K562 (cell line): ENCODE data around the gene DRAXIN. TPM values are rescaled to one million over a fixed set of nuclear protein-coding genes. Genes with fewer than 3 reads are reported as not detected.

ENCODE experiments used
- ATAC-seq: fragments of 200-7000 bp; cut with Tn5 transposase; 3 replicates; pipeline ENCODE4 v1.9.1; 2020; ENCODE audit warnings: moderate library complexity
- BruUV-seq: library from RNA; stranded (reverse); fragments of 400-500 nt; replicated peaks from 2 replicates; lab custom pipeline; 2021; lab: Mats Ljungman, UMichigan
- CTCF ChIA-PET: fragments of 300-600 bp; formaldehyde crosslinking; extraction: SDS; loops from one replicate; lab custom pipeline; 2021; ENCODE audit warnings: low intra/inter-chr PET ratio; lab: Yijun Ruan, JAX
- POLR2A ChIA-PET: fragments of 300-600, 350-650 bp; sonication (Branson Sonifier 250); formaldehyde crosslinking; extraction: SDS; loops from one replicate; lab custom pipeline; 2021; ENCODE audit warnings: antibody characterized with exemption, inconsistent platforms; lab: Yijun Ruan, JAX
- DNase-seq, 4 experiments: peaks; one replicate each; pipeline versions ENCODE4 v3.0.0 to v3.0.0-alpha.2; 2011 to 2018; ENCODE audit warnings: low spot score in 3 of 4, mixed read lengths in 3 of 4; ENCODE audit errors: extremely low read depth in 1 of 4
- FAIRE-seq: peaks from 2 replicates; lab custom pipeline; 2011; peaks lifted over from hg19 to GRCh38; lab: Jason Lieb, UNC
- H2AFZ ChIP-seq: 2 replicates; pipeline ENCODE4 v1.6.0; 2011; ENCODE audit warnings: low read depth, low read length, control low read depth, inconsistent platforms
- H3K27ac ChIP-seq: fragments of 200-600 bp; 3 replicates; pipeline ENCODE4 v1.8.0; 2011; ENCODE audit warnings: low read depth, mild to moderate bottlenecking, control low read depth, inconsistent platforms, low read length, moderate library complexity, mixed read lengths; ENCODE audit errors: extremely low read depth
- H3K27me3 ChIP-seq, 2 experiments: fragments of 300-600 bp in 1 of 2; 2 replicates in 1 of 2; 3 replicates in 1 of 2; pipeline versions ENCODE4 v1.6.0 to v1.8.0; 2011; ENCODE audit warnings: inconsistent platforms in 2 of 2, low read length in 2 of 2, mild to moderate bottlenecking in 1 of 2, mixed read lengths in 1 of 2, moderate library complexity in 1 of 2; ENCODE audit not compliant: control insufficient read depth in 2 of 2, insufficient read depth in 2 of 2
- H3K36me3 ChIP-seq: fragments of 300-600 bp; 3 replicates; pipeline ENCODE4 v1.8.0; 2011; ENCODE audit warnings: mild to moderate bottlenecking, low read length, inconsistent platforms; ENCODE audit not compliant: control insufficient read depth, insufficient read depth
- H3K4me1 ChIP-seq, 2 experiments: fragments of 200-600 bp in 1 of 2; replicated peaks in 1 of 2; 2 replicates in 1 of 2; 3 replicates in 1 of 2; pipeline versions ENCODE4 v1.5.1 to v1.8.0; 2011; ENCODE audit warnings: inconsistent platforms in 2 of 2, low read length in 2 of 2, mild to moderate bottlenecking in 1 of 2, mixed read lengths in 1 of 2, moderate library complexity in 1 of 2; ENCODE audit not compliant: control insufficient read depth in 2 of 2, insufficient read depth in 2 of 2
- H3K4me2 ChIP-seq: 2 replicates; pipeline ENCODE4 v1.6.1; 2011; ENCODE audit warnings: low read length, control low read depth, inconsistent platforms, mixed read lengths; ENCODE audit not compliant: insufficient read depth
- H3K4me3 ChIP-seq: fragments of 200-600 bp; sonication (generic), shearing (Covaris generic); 2 replicates; pipeline ENCODE4 v1.5.1; 2016; ENCODE audit warnings: control low read depth, inconsistent platforms
- H3K79me2 ChIP-seq: fragments of 200-600 bp; 3 replicates; pipeline ENCODE4 v1.8.0; 2011; ENCODE audit warnings: low read length, inconsistent platforms; ENCODE audit not compliant: control insufficient read depth, insufficient read depth
- H3K9ac ChIP-seq, 2 experiments: 2 replicates each; pipeline versions ENCODE4 v1.6.0 to v1.6.1; 2011; ENCODE audit warnings: low read depth in 2 of 2, low read length in 2 of 2, control low read depth in 1 of 2, inconsistent platforms in 1 of 2, mild to moderate bottlenecking in 1 of 2, mixed read lengths in 1 of 2; ENCODE audit not compliant: insufficient read depth in 1 of 2
- H3K9me1 ChIP-seq: one replicate; pipeline ENCODE4 v1.6.0; 2011; ENCODE audit warnings: inconsistent platforms, mild to moderate bottlenecking, low read length, moderate library complexity; ENCODE audit not compliant: control insufficient read depth, insufficient read depth
- H3K9me3 ChIP-seq: replicated peaks from 2 replicates; pipeline ENCODE4 v1.5.1; 2011; ENCODE audit warnings: low read depth, low read length, inconsistent platforms; ENCODE audit not compliant: control insufficient read depth, insufficient read depth
- H4K20me1 ChIP-seq: replicated peaks from 2 replicates; pipeline ENCODE4 v1.6.1; 2011; ENCODE audit warnings: low read length, inconsistent platforms, mixed read lengths; ENCODE audit not compliant: control insufficient read depth, insufficient read depth
- ADNP ChIP-seq: fragments of 200-800 bp; sonication (Bioruptor generic); IDR thresholded peaks from 2 replicates; pipeline ENCODE4 v1.6.1; 2016; ENCODE audit warnings: missing genetic modification characterization, missing compliant biosample characterization
- IRF2 ChIP-seq: sonication (generic); formaldehyde crosslinking; IDR thresholded peaks from 2 replicates; pipeline ENCODE4 v1.8.1; 2022; ENCODE audit warnings: mild to moderate bottlenecking, missing genetic modification reagents
- MLX ChIP-seq, 2 experiments: fragments of 450-650 bp in 1 of 2; sonication (generic) in 1 of 2; formaldehyde crosslinking; conservative IDR thresholded peaks; 2 replicates each; pipeline versions ENCODE4 v1.4.0 to v1.8.1; 2020 to 2022; ENCODE audit warnings: mild to moderate bottlenecking in 1 of 2, missing genetic modification reagents in 1 of 2
- MTA2 ChIP-seq: fragments of 450-650 bp; IDR thresholded peaks from 2 replicates; pipeline ENCODE4 v1.6.1; 2016; ENCODE audit warnings: low read depth
- MYC ChIP-seq, 2 experiments: fragments of 250-450 bp in 1 of 2; sonication (Bioruptor Pico) in 1 of 2; IDR thresholded peaks; 2 replicates each; pipeline versions ENCODE4 v1.5.1 to v1.6.1; 2012 to 2021; ENCODE audit warnings: low read depth in 2 of 2, borderline replicate concordance in 1 of 2, improper control_type of control experiment in 1 of 2, low read length in 1 of 2, mild to moderate bottlenecking in 1 of 2, moderate library complexity in 1 of 2
- ZNF589 ChIP-seq: fragments of 200-800 bp; sonication (Bioruptor generic); IDR thresholded peaks from 2 replicates; pipeline ENCODE4 v1.6.1; 2016; ENCODE audit warnings: low read depth, missing genetic modification characterization, missing compliant biosample characterization
- WGBS: fragments of 100-300 bp; shearing (Covaris generic); methylation state at CpG from one replicate; pipeline ENCODE4 v1.1.6; 2016; ENCODE audit warnings: low coverage, mixed read lengths; ENCODE audit not compliant: insufficient coverage; ENCODE audit errors: missing lambda C conversion rate; 5-methylcytosine and 5-hydroxymethylcytosine counted together
- in situ Hi-C: fragments of 300-500 bp; cut with MboI; formaldehyde crosslinking; loops from 4 replicates; pipeline ENCODE4 v1.15.0; 2018; ENCODE audit warnings: inconsistent platforms, mixed read lengths
- intact Hi-C: fragments of 100-400 bp; cut with micrococcal nuclease; formaldehyde crosslinking; loops from 2 replicates; pipeline ENCODE4 v1.14.2; 2022
- polyA plus RNA-seq, 8 experiments: library from polyadenylated mRNA; depleted of rRNA in 4 of 8; stranded (reverse) in 5 of 8; unstranded in 3 of 8; fragments of >200 nt; fragmentation: Nextera tagmentation in 2 of 8; fragmentation: Illumina TruSeq in 1 of 8; extraction: Ambion mirVana in 2 of 8; extraction: Trizol in 1 of 8; gene quantifications; 2 replicates each; pipeline versions ENCODE4 v1.2.1 to v1.2.3, GENCODE V29; 2011 to 2014; ENCODE audit warnings: inconsistent platforms in 1 of 8, missing spikeins in 1 of 8
- total RNA-seq, 7 experiments: library from RNA; depleted of rRNA in 6 of 7; stranded (reverse); fragments of >200 nt in 6 of 7; fragmentation: Illumina TruSeq in 2 of 7; extraction: Trizol in 2 of 7; gene quantifications; 2 replicates each; pipeline versions ENCODE4 v1.2.1 to v1.2.3, GENCODE V29; 2011 to 2021; ENCODE audit warnings: low replicate concordance in 1 of 7
- TF ChIP-seq, protein P1 (sequence below): fragments of 450-650 bp; IDR thresholded peaks from 2 replicates; pipeline ENCODE4 v1.6.1; 2016; ENCODE audit warnings: mild to moderate bottlenecking, moderate library complexity

The DRAXIN gene
- total and polyA plus RNA-seq, 9 of the 15 experiments (the other 6 are each of a cell fraction or from before 2014, with no cell fraction given): 0.01 to 0.04 (median 0.01) TPM; not detected in 6

GRCh38 chr1:11652203-11652780 is 39.2 kb upstream of the DRAXIN start:
- Histone ChIP-seq H3K27ac (no peak overlapping the region), H3K9me3 (no peaks in the 10 kb centered on the region; the same call in 1 of the 2 replicates), H3K4me3 (no peak overlapping the region), H3K27me3 (no peaks in the 10 kb centered on the region), H3K36me3 (peaks cover 10% of the 10 kb centered on the region; the same call in 2 of the 3 replicates), H3K79me2 (no peaks in the 10 kb centered on the region), H4K20me1 (no peaks in the 10 kb centered on the region), H3K9me1 (no peaks in the 10 kb centered on the region), H2AFZ (no peak overlapping the region), H3K4me1 (peaks cover 19 to 62% of the 10 kb centered on the region in 2 experiments; a peak in 4 of 5 replicates), H3K9ac (peak overlapping the region in 1 of 2 experiments; percentile 4; a peak in 1 of 4 replicates), H3K4me2 (no peak overlapping the region)
- BruUV-seq: no TSS peak
- intact Hi-C loops (no loop called here), in situ Hi-C loops (no loop called here)
- DNase-seq (no peak), ATAC-seq (no peak), FAIRE-seq (no peak)
- 65% methylated on average over 11 of the region's 11 CpGs for WGBS
- ChIA-PET POLR2A (interaction anchor here (1.2 to 3.0 kb wide), 4 partner anchors 12 to 257 kb away, joined by 3 to 12 read pairs (median 6); partner anchors contain the start of gene FBXO6), CTCF (interaction anchor here (1.7 to 3.7 kb wide), 2 partner anchors 68 to 97 kb away, joined by 5 to 22 read pairs; no protein-coding TSS in a partner anchor)
- TF ChIP-seq MYC (IDR thresholded peaks at IDR 0.05; ENCODE audit: low read depth, low read length): no peak
- TF ChIP-seq MYC (CRISPR knock-in tag; IDR thresholded peaks at IDR 0.05; ENCODE audit: borderline replicate concordance, low read depth): no peak
- TF ChIP-seq MLX (CRISPR knock-in tag; conservative IDR thresholded peaks at IDR 0.05): no peak
- peak; percentile 72 for TF ChIP-seq ADNP
- TF ChIP-seq ZNF589 (CRISPR knock-in tag): no peak
- TF ChIP-seq IRF2 (CRISPR knock-in tag): no peak
- no peak for TF ChIP-seq MTA2
- TF ChIP-seq, protein P1, sequence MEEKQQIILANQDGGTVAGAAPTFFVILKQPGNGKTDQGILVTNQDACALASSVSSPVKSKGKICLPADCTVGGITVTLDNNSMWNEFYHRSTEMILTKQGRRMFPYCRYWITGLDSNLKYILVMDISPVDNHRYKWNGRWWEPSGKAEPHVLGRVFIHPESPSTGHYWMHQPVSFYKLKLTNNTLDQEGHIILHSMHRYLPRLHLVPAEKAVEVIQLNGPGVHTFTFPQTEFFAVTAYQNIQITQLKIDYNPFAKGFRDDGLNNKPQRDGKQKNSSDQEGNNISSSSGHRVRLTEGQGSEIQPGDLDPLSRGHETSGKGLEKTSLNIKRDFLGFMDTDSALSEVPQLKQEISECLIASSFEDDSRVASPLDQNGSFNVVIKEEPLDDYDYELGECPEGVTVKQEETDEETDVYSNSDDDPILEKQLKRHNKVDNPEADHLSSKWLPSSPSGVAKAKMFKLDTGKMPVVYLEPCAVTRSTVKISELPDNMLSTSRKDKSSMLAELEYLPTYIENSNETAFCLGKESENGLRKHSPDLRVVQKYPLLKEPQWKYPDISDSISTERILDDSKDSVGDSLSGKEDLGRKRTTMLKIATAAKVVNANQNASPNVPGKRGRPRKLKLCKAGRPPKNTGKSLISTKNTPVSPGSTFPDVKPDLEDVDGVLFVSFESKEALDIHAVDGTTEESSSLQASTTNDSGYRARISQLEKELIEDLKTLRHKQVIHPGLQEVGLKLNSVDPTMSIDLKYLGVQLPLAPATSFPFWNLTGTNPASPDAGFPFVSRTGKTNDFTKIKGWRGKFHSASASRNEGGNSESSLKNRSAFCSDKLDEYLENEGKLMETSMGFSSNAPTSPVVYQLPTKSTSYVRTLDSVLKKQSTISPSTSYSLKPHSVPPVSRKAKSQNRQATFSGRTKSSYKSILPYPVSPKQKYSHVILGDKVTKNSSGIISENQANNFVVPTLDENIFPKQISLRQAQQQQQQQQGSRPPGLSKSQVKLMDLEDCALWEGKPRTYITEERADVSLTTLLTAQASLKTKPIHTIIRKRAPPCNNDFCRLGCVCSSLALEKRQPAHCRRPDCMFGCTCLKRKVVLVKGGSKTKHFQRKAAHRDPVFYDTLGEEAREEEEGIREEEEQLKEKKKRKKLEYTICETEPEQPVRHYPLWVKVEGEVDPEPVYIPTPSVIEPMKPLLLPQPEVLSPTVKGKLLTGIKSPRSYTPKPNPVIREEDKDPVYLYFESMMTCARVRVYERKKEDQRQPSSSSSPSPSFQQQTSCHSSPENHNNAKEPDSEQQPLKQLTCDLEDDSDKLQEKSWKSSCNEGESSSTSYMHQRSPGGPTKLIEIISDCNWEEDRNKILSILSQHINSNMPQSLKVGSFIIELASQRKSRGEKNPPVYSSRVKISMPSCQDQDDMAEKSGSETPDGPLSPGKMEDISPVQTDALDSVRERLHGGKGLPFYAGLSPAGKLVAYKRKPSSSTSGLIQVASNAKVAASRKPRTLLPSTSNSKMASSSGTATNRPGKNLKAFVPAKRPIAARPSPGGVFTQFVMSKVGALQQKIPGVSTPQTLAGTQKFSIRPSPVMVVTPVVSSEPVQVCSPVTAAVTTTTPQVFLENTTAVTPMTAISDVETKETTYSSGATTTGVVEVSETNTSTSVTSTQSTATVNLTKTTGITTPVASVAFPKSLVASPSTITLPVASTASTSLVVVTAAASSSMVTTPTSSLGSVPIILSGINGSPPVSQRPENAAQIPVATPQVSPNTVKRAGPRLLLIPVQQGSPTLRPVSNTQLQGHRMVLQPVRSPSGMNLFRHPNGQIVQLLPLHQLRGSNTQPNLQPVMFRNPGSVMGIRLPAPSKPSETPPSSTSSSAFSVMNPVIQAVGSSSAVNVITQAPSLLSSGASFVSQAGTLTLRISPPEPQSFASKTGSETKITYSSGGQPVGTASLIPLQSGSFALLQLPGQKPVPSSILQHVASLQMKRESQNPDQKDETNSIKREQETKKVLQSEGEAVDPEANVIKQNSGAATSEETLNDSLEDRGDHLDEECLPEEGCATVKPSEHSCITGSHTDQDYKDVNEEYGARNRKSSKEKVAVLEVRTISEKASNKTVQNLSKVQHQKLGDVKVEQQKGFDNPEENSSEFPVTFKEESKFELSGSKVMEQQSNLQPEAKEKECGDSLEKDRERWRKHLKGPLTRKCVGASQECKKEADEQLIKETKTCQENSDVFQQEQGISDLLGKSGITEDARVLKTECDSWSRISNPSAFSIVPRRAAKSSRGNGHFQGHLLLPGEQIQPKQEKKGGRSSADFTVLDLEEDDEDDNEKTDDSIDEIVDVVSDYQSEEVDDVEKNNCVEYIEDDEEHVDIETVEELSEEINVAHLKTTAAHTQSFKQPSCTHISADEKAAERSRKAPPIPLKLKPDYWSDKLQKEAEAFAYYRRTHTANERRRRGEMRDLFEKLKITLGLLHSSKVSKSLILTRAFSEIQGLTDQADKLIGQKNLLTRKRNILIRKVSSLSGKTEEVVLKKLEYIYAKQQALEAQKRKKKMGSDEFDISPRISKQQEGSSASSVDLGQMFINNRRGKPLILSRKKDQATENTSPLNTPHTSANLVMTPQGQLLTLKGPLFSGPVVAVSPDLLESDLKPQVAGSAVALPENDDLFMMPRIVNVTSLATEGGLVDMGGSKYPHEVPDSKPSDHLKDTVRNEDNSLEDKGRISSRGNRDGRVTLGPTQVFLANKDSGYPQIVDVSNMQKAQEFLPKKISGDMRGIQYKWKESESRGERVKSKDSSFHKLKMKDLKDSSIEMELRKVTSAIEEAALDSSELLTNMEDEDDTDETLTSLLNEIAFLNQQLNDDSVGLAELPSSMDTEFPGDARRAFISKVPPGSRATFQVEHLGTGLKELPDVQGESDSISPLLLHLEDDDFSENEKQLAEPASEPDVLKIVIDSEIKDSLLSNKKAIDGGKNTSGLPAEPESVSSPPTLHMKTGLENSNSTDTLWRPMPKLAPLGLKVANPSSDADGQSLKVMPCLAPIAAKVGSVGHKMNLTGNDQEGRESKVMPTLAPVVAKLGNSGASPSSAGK: no peak
